Measurements from ENCODE around the gene NUDCD3. TPM values are rescaled to one million over a fixed set of nuclear protein-coding genes. Genes with fewer than 3 reads are reported as not detected.
A peak's percentile ranks its signal among the peaks of the same experiment; 100 is the strongest.

NUDCD3 gene
- total and polyA plus RNA-seq, 2 experiments from 2014 or later = 35.7 to 42.7 TPM

DNA sequence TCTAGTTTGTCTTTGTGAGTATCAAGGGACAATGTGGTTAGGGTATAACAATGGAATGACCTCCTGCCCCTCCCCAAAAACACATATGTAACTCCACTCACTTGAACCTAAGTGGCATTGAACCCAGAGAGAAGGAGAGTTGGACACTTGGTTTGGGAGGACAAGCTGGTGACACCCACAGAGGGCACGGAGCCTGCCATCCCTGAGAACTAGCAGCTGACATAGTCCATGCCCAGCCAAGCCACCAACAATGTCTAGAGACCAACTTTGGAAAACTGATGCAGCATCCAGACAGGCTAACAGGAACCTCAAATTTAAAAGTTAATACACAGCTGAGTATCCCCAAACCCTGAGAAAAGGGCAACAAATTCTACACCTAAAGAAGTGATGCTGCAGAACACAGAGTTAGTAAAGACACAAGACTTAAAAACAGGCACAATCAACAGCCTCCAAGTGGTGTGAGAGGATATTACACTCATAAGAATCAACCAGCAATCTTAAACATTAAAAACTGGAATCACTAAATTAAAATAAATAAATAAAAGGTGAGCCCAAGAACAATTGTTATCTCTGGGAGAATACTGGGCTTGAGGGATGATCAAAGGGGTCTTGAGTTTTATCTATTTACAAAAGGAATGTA lies 27.2 kb downstream of the NUDCD3 start:
- Histone ChIP-seq H3K4me1 (ENCODE audit: insufficient read depth) (no peaks in the 10 kb centered on the region), H3K4me2 (no peak overlapping the region)
- H3K4me1 Mint-ChIP-seq = no peaks in the 10 kb centered on the region; the same call in 2 of the 3 replicates

GRCh38 chr7:44461387-44461786 lies 29.1 kb downstream of the NUDCD3 start:
- H2AFZ ChIP-seq = no peak overlapping the region
- H3K4me3 ChIP-seq = no peak overlapping the region
- no peak overlapping the region for H3K27ac ChIP-seq (ENCODE audit: low read depth)
- Mint-ChIP-seq H3K4me1 (no peaks in the 10 kb centered on the region; the same call in 2 of the 3 replicates), H3K36me3 (ENCODE audit: low read depth) (peaks cover 2% of the 10 kb centered on the region; the same call in 1 of the 3 replicates), H3K9me3 (no peaks in the 10 kb centered on the region), H3K27me3 (ENCODE audit: insufficient read depth, low read depth, poor library complexity) (peaks cover 6% of the 10 kb centered on the region), H3K27ac (peak overlapping the region; percentile 40; the same call in 1 of the 2 replicates), H3K4me3 (no peak overlapping the region)
- no peaks in the 10 kb centered on the region for H3K9me2 ChIP-seq (ENCODE audit: insufficient read depth)
- no peaks in the 10 kb centered on the region for H3K27me3 ChIP-seq (ENCODE audit: insufficient read depth)
- no peaks in the 10 kb centered on the region for H3F3A ChIP-seq (replicated peaks; ENCODE audit: low read depth)
- H3K79me2 ChIP-seq (replicated peaks; ENCODE audit: insufficient read depth) = peaks cover 63% of the 10 kb centered on the region
- no peaks in the 10 kb centered on the region for H3K4me1 ChIP-seq (ENCODE audit: insufficient read depth)
- ATAC-seq (no peak), DNase-seq (ENCODE audit: low spot score) (no peak)
- no peaks in the 10 kb centered on the region; the same call in 1 of the 2 replicates for H3K36me3 ChIP-seq (ENCODE audit: insufficient read depth)
- peaks cover 19% of the 10 kb centered on the region for H4K20me1 ChIP-seq (replicated peaks; ENCODE audit: insufficient read depth)
- H3K4me2 ChIP-seq = no peak overlapping the region
- no peak for TF ChIP-seq JUNB (IDR thresholded peaks at IDR 0.05; ENCODE audit: unreplicated experiment)
- TF ChIP-seq NANOG (IDR thresholded peaks at IDR 0.05; ENCODE audit: borderline replicate concordance) = no peak
- TF ChIP-seq ZNF462 (CRISPR knock-in tag; IDR thresholded peaks at IDR 0.05) = no peak
- no peak for TF ChIP-seq EZH2phosphoT487 (IDR thresholded peaks at IDR 0.05; ENCODE audit: unreplicated experiment)
- TF ChIP-seq STAT1 (IDR thresholded peaks at IDR 0.05; ENCODE audit: unreplicated experiment) = no peak

More for the DNA sequence above, 27.2 kb downstream of the NUDCD3 start:
- Histone ChIP-seq H3K4me3 (no peak overlapping the region), H3K9me2 (ENCODE audit: insufficient read depth) (no peaks in the 10 kb centered on the region), H3K27me3 (ENCODE audit: insufficient read depth) (no peaks in the 10 kb centered on the region), H3K27ac (ENCODE audit: low read depth) (no peak overlapping the region), H4K20me1 (replicated peaks; ENCODE audit: insufficient read depth) (peaks cover 16% of the 10 kb centered on the region), H3K79me2 (replicated peaks; ENCODE audit: insufficient read depth) (peaks cover 56% of the 10 kb centered on the region), H2AFZ (no peak overlapping the region), H3F3A (replicated peaks; ENCODE audit: low read depth) (no peaks in the 10 kb centered on the region), H3K36me3 (ENCODE audit: insufficient read depth) (peaks cover under 1% of the 10 kb centered on the region)
- H3K4me3 Mint-ChIP-seq = no peak overlapping the region
- H3K27ac Mint-ChIP-seq = no peak overlapping the region
- DNase-seq (ENCODE audit: low spot score) = peak; percentile 15
- no peaks in the 10 kb centered on the region for H3K9me3 Mint-ChIP-seq
- H3K36me3 Mint-ChIP-seq (ENCODE audit: low read depth) = peaks cover 16% of the 10 kb centered on the region; the same call in 2 of the 3 replicates
- H3K27me3 Mint-ChIP-seq (ENCODE audit: insufficient read depth, low read depth, poor library complexity) = peaks cover 6% of the 10 kb centered on the region
- no peak for TF ChIP-seq EZH2 (IDR thresholded peaks at IDR 0.05; ENCODE audit: low read depth, unreplicated experiment)
- TF ChIP-seq CTCF (conservative IDR thresholded peaks at IDR 0.05; ENCODE audit: low read depth in 2 of 2) = peak in 1 of 2 experiments; percentile 43; a peak in 2 of 4 replicates
- no peak for ATAC-seq
